NOMO-1 treated with dmso at 0.1 percent for 144 hours (cell line): ENCODE results near the gene TMEM25.
"Not testable (repeated sequence)": the region's sequence is repeated elsewhere in the genome, so short reads cannot be mapped to it uniquely, and the experiment has no call there.

Experiments
- DNase-seq: peaks from one replicate; lab custom pipeline; 2025; ENCODE audit not compliant: unreplicated experiment; lab: John Stamatoyannopoulos, UW

The TMEM25 gene

GRCh38 chr11:118574636-118575035 lies 43.6 kb downstream of the TMEM25 start:
- DNase-seq, result no peak

- not testable (repeated sequence) for DNase-seq
These were observed 47.0 kb downstream of the TMEM25 start for GRCh38 chr11:118577995-118578394.

- no peak for DNase-seq
These were observed 50.1 kb downstream of the TMEM25 start for GRCh38 chr11:118581057-118581456.
